ENCODE data around the gene CEND1.

Gene CEND1

DNA sequence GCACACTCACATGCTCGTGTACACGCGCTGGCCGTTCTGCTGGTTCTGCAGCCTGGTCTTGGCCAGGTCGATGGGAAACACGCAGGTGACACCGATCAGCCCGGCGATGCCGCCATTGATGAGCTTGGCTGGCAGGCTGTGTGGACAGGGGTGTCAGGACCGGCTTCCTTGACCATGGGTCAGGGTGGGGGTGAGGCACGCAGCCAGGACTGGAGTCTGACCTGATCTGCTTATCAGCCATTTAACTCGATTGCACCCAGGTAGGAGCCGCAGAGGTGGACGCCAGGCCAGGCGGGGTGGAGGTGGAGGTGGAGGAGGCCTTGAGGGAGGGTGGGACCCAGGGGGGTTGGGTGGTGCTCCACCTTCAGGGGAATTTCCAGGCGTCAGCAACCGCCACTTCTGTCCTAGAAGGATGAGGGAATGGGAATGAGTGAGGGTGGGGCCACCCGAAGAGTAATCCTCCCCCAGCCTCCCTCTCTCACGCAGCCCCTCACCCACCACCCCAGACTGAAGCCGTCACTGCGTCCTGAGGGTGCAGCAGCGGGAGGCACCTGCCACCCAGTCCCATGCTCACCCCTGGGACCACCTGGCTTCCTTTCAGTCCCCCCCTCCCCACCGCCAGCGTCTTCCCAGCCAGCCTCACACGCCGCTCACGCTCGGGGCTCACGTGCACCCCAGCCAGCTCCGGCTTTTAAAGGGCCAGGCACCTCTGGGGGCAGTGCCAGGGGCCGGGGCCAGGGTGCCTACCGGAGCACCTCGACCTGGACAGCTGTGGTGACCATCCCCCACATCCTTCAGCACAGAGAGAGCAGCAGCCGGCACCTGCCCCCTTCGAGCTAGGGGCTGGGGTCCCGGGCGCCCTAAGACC lies 5.1 kb upstream of the CEND1 start:
- DNase-seq (ENCODE audit: low spot score): peak; percentile 38

- DNase-seq (ENCODE audit: low spot score): no peak
Measured at GRCh38 chr11:794013-794765, 4.3 kb upstream of the CEND1 start.

GRCh38 chr11:793556-793955 lies 3.7 kb upstream of the CEND1 start:
- no peak for DNase-seq (ENCODE audit: low spot score)

DNA sequence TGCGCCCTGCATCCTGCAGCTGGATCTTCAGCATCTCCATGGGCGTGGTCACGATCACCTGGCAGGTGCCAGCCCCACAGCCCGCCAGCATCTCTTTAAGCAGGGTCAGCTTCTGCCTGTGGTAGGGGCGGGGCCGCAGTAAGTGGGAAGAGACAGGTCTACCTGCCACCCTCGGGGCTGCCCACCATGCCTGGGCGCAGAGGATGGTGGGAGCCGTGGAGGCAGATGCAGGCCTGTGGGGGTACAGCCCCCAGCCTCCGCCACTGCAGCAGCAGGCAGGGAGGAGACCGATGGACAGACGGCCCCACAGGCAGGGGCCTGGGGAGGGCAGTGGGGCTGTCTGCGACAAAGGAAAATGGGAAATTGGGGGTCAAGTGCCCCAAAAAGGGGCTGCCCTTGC lies 3.0 kb upstream of the CEND1 start:
- DNase-seq (ENCODE audit: low spot score): no peak

- DNase-seq (ENCODE audit: low spot score): no peak
Measured at GRCh38 chr11:792535-792821, 2.6 kb upstream of the CEND1 start.

GRCh38 chr11:791658-792534 lies 2.0 kb upstream of the CEND1 start:
- DNase-seq (ENCODE audit: low spot score): no peak

DNA sequence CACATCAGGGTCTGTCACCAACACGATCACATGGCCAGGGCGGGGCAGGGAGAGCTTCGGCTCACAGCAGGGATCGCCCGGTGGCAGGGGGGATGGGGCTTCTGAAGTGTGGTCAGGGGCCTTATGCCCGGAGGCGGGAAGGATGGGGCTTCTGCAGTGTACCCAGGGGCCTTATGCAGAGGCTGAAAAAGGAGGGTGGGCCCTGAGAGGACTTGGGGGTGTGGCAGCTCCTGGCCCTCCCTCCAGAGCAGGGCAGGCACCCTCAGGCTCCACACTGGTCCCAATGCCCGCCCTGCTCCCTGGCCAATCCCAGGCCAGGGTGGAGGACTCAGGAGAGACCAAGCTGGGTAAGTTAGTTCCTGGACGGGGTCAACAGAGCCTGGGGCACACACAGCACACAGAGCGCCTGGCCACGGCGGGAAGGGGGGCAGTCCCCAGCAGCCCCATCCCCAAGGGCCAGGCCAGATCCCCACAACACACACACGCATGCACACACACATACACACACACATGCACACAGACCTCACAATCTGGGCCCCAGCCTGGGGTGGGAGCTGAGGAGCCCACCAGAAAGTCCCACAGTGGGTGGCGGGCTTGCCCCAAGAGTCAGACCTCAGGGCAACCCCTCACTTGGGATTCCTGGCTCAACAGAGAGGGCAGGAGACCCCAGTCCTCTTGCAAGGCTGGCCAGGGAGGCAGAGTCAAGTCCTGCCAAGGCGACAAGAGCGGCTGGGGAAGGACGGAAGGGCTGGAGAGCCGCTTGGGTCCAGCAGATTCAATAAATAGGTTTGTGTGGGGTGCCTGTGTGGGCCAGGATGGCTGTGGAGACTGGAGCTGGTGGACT lies 1.1 kb upstream of the CEND1 start:
- DNase-seq (ENCODE audit: low spot score): no peak

- DNase-seq (ENCODE audit: low spot score): no peak
Measured at GRCh38 chr11:788953-789940, 643 bp downstream of the CEND1 start.

- no peak for DNase-seq (ENCODE audit: low spot score)
Measured at GRCh38 chr11:788009-788640, 1.8 kb downstream of the CEND1 start.

DNA sequence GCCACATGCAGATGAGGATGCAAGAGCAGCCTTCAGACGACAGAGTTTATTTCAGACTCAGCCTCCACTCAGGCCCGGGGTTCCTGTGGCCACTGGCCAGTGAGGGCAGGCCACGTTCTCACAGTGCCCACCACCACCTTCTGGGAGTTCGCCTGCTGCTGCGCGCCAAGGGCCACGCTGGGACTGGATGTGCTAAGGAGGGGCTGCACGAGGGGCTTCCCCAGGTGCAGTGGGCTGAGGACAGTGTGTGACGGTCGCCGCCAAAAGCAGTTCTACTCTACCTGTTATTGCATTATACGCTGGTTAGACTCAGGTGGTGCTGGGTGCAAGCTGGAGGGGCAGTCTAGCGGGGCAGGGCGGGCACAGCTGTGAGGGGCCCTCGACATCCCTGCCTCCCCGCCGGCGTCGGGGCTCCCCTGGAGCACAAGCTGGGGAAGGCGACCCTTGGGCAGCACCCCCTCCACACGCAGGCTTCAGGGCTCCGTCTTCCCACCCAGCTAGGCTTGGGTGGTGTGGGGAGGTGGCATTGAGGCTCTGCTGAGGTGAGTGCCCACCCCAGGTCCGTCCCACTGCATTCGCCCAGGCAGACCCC lies 2.7 kb downstream of the CEND1 start:
- no peak for DNase-seq (ENCODE audit: low spot score)

DNA sequence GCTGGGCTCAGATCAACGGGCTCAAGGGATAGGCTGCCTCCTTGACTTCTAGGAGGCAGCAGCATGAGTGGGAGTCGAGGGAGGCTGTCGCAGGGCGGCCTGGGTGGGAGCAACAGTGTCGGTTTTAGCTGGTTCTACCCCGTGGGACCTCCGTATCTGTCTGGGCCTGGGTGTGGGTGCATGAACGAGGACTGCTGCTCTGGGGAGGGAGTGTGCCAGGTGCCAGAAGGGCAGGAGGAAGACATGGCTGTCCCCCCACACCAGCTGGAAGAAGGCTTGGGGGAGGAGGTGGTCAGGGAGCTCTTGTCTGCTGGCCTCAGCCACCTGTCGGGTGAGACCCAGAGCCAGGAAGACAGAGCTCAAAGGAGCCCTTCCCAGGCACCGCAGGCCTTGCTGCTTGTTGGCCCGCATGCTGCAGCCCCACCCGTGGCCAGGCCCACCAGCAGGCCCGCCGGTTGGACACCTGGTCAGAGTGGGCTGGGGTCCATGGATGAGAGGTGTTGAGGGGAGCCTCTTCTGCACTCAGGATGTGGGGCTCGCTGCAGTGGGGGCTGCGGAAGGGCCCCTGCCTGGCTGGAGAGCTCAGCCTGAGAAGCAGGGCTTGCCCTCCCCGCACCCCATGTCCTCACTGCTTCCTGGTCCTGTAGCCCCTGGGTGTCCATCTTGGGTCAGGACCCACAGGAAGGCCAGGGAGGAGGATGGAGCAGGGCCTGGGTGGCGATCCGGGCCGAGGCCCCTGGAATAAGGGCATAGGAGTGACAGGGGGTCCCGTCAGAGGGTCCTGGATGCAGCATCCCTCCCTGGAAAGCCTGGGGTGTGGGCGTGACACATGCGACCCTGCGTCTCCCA lies 3.4 kb downstream of the CEND1 start:
- DNase-seq (ENCODE audit: low spot score): no peak

DNA sequence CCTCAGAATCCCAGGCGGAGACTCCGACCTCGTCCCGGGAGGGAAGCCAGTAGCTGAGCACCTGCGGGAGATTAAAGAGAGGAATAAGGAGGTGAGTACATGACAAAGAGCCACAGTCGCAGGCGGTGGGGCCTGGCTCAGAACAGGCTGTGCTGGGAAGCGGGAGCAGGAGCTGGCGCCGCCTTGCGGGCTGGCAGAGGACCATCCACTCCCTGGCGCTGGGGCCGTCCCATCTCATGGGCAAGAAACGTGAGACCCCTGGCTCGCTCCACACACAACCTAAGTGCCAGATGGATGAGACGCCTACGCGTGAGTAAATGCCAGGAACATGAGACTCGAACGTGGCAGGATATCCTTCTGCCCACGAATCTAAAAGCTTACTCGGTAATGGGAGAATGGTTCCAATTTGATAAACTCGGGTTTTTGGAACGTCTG lies 6.3 kb downstream of the CEND1 start:
- DNase-seq (ENCODE audit: low spot score): peak; percentile 85

- no peak for DNase-seq (ENCODE audit: low spot score)
Measured at GRCh38 chr11:782264-783174, 7.4 kb downstream of the CEND1 start.

GRCh38 chr11:779955-780532 lies 9.8 kb downstream of the CEND1 start:
- DNase-seq (ENCODE audit: low spot score): no peak

DNA sequence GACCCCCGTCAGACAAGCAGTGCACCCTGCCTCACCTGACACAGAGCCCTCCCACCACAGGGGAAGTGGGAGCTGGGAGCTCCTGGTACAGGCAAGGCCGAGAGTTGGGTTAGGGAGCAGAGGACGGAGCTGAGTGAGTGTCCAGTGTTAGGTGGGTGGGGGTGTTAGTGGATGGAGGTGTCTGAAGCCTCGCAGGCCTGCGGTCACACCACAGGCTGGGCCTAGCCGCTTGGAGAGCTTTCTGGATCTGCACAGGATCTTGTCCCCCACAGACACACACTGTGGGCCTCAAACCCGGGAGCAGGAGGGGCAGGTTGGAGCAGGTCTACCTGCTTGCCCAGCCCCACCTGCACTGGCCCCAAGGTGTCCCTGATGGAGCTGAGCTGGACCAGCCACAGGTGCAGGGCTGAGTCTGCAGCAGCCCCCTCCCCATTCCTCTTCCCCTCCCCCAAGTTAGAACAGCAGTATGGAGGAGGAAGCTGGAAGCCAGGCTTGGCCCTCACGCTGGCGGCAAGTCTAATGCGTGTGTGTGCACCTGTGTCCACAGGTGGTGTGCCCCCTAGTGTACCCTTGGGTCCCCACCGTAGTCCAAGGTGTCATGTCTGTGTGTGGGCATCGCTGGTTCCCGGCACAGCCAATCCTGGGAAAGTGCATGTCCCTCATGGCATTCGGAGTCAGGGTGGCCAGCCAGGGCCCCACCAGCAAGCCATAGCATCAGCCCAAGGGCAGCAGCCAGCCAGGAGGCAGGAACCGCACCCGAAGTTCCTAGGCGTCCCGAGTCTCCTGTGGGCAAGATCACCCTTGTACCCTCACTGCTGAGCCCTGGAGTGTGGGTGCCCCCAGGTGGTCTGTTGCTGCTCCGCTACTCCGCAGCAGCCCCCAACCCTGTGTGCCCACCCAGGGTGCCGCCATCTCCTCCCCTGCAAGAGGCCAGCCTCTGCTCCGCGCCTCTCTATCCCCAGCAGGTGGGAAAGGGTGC lies 10.6 kb downstream of the CEND1 start:
- DNase-seq (ENCODE audit: low spot score): no peak

All from RKO (cell line).